NCI-H524 (cell line): ENCODE data around the gene PTPRR.

Experiments
- DNase-seq, 2 experiments: peaks; one replicate each; lab custom pipeline; 2025; lab: John Stamatoyannopoulos, UW

The PTPRR gene

DNA sequence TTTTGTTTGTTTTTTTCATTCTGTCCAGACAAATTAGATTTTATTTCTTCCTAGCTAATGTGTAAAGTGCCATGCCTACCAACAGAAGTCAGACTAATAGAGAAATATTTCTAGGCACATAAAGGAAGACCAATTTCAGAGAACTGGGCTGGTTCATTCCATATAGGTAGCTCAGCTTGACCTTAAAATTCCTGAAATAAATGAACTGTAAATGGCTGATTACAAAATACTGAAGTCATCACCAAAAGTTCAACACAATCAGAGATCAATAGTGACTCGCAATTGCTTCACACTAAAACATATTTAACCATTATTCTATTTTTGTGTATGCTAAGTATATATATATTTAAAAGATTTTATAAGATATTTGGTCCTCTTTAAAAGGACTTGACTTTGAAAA is 317.5 kb downstream of the PTPRR start:
- no peak for DNase-seq

DNA sequence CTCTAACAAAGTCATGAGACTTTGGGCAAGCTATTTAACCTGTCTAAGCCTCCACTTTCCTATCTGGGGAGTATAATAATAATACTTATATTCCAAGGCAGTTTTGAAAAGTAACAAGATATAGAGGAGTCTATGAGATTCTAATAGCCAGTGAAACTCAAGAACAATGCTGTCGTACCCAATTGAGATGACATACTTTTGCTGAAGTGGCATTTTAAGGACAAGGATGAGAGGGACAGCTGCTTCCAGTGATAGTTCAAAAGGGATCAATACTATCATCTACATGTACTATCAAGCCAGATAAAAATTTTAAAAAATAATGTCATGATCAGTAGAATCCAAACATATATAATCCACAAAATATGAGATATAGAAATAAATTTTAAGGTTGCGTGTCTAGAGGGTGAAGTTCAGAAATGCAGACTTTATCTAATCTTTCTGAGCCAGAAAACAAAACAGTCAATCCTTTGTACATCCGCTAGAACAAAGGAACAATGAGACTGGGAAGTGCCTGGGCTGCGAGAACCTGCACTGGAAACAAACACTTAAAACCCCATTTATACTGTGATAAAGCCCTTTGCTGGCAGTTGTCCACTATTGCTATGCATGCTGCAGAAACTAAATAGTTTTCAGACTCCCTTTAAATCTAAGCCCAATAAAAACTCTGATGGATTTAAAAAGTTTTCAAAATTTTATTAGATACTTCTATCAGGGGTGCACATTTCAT is 321.9 kb downstream of the PTPRR start:
- no peak for DNase-seq

DNA sequence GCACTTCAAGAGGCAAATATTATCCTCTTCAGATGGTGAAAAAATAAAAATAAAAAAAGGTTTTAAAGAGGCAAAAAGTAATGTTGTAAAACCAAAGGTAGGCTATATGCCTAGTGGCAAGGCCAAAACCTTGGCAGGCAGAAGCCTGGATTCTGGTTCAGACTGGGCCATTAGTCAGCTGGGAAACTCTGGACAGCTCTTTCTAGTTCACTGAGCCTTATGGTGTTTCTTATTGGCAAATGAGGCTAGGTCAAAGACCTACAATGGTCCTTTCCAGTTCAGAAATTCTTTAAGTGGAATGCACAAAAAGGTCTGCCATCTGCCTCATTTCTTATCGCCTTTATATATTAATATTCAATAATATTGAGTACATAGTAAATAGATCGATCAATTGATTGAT is 327.9 kb downstream of the PTPRR start:
- no peak for DNase-seq

DNA sequence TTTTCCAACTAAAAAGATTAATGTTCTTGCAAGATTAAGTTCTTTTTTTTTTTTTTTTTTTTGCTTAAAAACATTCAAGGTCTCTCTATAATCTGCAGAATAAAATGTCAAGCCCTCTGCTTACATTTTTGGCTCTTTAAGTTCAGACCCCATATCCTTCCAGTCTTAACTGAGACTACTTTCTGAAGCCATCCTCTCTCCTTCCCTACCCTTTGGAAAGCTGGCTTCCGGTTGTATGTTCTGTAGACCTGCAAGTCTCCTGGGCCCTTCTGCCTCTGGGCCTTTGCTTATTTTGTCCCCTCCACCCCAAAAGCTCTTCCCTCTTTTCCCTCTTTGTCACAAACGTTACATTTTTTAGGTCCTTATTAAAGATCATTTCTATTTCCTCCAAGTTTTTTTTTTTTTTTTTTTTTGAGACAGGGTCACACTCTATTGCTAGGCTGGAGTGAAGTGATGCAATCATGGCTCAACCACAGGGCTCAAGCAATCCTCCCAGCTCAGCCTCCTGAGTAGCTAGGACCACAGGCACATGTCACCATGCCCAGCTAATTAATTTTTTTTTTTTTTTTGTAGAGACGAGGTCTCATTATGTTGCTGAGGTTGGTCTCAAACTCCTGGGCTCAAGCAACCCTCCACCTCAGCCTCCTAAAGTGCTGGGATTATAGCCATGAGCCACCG is 329.9 kb downstream of the PTPRR start:
- DNase-seq: no peak

DNA sequence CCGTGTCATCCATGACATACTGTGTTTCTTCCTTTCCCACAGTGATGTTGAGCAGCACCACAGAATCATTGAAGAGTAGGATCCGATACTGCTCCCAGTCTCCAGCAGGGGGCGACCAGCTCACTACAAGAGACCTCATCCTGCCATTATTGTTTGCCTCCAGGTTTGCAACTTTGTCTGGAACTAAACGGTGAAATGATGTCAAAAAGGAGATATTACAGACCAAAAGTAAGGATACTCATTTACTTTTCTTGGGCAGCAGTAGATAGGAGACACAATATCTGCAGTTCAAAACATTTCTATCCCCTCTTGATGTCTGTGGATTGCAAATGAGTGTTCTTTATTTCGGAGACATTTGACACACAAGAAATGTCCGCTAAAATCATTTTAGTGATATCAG is 330.5 kb downstream of the PTPRR start:
- peak in 1 of 2 experiments; percentile 41 for DNase-seq
